Common myeloid progenitor, CD34-positive (primary cell): Measurements from ENCODE around the gene IGF1R.
A peak's percentile ranks its signal among the peaks of the same experiment; 100 is the strongest.

Experiments
- CTCF ChIA-PET: fragments of 350-600 bp; sonication (Branson Sonifier 250); formaldehyde crosslinking; loops from one replicate; lab custom pipeline; 2021; ENCODE audit warnings: antibody characterized with exemption; lab: Charles Lee
- POLR2A ChIA-PET: fragments of 350-600 bp; sonication (Branson Sonifier 250); formaldehyde crosslinking; loops from one replicate; lab custom pipeline; 2021; ENCODE audit warnings: antibody characterized with exemption; lab: Charles Lee
- DNase-seq, 3 donors: peaks; one replicate each; pipeline versions ENCODE4 v3.0.0 to v3.0.0-alpha.2; 2013
- H3K27ac ChIP-seq, 2 experiments: 1 replicate in 1 of 2; 2 replicates in 1 of 2; pipeline ENCODE4 v1.7.0; 2013; ENCODE audit warnings: inconsistent platforms in 2 of 2, low read length in 2 of 2, mild to moderate bottlenecking in 2 of 2, low read depth in 1 of 2, moderate library complexity in 1 of 2; ENCODE audit not compliant: severe bottlenecking in 2 of 2, insufficient read depth in 1 of 2, poor library complexity in 1 of 2
- H3K27me3 ChIP-seq, 5 experiments: replicated peaks in 2 of 5; 1 replicate in 3 of 5; 2 replicates in 2 of 5; pipeline versions ENCODE4 v1.6.1 to v1.7.0; 2013; ENCODE audit warnings: low read length in 4 of 5, mild to moderate bottlenecking in 2 of 5, moderate library complexity in 2 of 5, inconsistent platforms in 1 of 5; ENCODE audit not compliant: insufficient read depth in 5 of 5, control insufficient read depth in 4 of 5
- H3K36me3 ChIP-seq, 4 experiments: 1 replicate in 2 of 4; 2 replicates in 2 of 4; pipeline versions ENCODE4 v1.6.1 to v1.7.0; 2013; ENCODE audit warnings: low read length in 3 of 4, control low read depth in 1 of 4, mild to moderate bottlenecking in 1 of 4; ENCODE audit not compliant: control insufficient read depth in 4 of 4, insufficient read depth in 4 of 4
- H3K4me1 ChIP-seq, 4 experiments: 1 replicate in 3 of 4; 2 replicates in 1 of 4; pipeline versions ENCODE4 v1.6.1 to v1.7.1; 2013; ENCODE audit warnings: low read length in 3 of 4, mild to moderate bottlenecking in 3 of 4, control low read depth in 1 of 4, inconsistent platforms in 1 of 4, moderate library complexity in 1 of 4; ENCODE audit not compliant: control insufficient read depth in 4 of 4, insufficient read depth in 4 of 4; ENCODE audit errors: control extremely low read depth in 1 of 4
- H3K4me3 ChIP-seq, 7 experiments: 1 replicate in 4 of 7; 2 replicates in 3 of 7; pipeline versions ENCODE4 v1.5.1 to v1.7.0; 2013; ENCODE audit warnings: mild to moderate bottlenecking in 7 of 7, low read length in 6 of 7, moderate library complexity in 6 of 7, inconsistent platforms in 2 of 7, low read depth in 2 of 7, control low read depth in 1 of 7; ENCODE audit not compliant: insufficient read depth in 4 of 7, control insufficient read depth in 1 of 7; ENCODE audit errors: extremely low read depth in 1 of 7
- H3K9me3 ChIP-seq, 5 experiments: 1 replicate in 4 of 5; 2 replicates in 1 of 5; pipeline versions ENCODE4 v1.6.1 to v1.7.1; 2013; ENCODE audit warnings: low read length in 4 of 5, mild to moderate bottlenecking in 2 of 5, inconsistent platforms in 1 of 5, low read depth in 1 of 5, moderate library complexity in 1 of 5; ENCODE audit not compliant: control insufficient read depth in 4 of 5, insufficient read depth in 2 of 5; ENCODE audit errors: control extremely low read depth in 1 of 5
- WGBS: methylation state at CpG from one replicate; pipeline ENCODE4 v1.1.5; 2013; ENCODE audit not compliant: insufficient coverage; 5-methylcytosine and 5-hydroxymethylcytosine counted together

Gene IGF1R

DNA sequence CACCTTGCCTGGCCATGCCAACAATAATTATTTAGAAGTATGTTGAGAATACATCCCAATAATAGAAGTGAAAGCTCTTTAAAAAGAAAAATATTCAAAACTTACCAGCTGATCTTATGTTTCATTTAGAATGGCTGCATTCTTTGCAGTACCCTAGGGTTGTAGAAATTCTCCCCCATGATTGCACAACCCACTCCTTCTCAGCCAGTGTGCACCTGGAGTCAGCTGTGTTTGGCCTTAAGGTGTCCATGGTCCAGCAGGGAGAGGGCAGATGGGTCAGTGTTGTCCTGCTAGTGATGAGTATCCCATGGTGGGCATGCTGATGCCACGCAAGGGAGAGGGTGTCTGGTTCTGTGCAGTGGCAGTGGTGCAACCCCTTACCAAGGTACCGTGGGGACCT lies 117.3 kb downstream of the IGF1R start:
- ChIA-PET POLR2A (no interaction called here), CTCF (interaction anchor here (1.1 to 3.2 kb wide), 2 partner anchors 12 to 14 kb away, joined by 3 to 9 read pairs; no protein-coding TSS in a partner anchor)
- 100% methylated on average over 1 of the region's 2 CpGs for WGBS
- no peaks in the 10 kb centered on the region for H3K36me3 ChIP-seq
- H3K4me3 ChIP-seq: no peak overlapping the region
- H3K27ac ChIP-seq: no peak overlapping the region
- no peaks in the 10 kb centered on the region for H3K9me3 ChIP-seq
- H3K4me1 ChIP-seq: peaks cover 0 to 6% (median 3%) of the 10 kb centered on the region in 4 experiments
- H3K27me3 ChIP-seq: no peaks in the 10 kb centered on the region
- DNase-seq: no peak

DNA sequence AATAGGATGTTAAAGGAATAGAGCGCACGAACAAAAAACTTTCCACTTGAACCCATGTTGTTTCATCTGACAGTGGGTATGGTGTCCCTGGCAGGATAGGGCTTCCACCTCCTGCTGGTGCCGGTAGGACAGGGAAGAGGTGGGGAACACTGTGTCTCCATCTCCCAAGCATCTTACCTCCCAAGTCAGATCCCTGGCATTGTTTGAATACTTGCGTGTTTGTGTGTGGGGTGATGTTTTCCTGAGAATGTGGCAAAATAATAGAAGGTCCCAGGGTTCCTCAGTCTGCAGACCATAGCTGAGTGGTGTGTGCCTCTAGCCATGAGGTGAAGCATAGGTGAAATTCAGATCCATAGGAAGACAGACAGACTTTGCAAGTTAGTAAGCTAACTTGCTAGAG lies 119.4 kb downstream of the IGF1R start:
- POLR2A ChIA-PET: no interaction called here
- 100% methylated on average over 2 of the region's 4 CpGs for WGBS

DNA sequence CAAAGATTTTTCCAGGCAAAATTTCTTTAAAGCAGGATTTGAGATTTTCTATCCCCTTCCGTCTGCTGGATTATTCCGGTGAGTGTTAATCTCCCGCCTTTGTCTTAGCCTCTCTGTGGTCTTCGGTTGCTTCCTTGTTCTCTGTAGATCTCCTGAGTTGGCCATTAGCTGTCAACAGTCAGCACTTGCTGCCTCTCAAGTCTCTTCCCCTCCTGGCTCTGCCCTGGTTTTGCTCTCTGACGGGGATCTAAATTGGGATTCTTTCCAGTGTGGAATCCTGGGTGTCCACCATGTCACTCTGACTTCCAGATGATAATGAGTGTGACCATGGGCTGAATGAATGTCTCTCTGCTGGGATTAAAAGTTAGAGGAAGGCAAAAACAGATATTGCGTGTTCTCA lies 121.5 kb downstream of the IGF1R start:
- ChIA-PET POLR2A (no interaction called here), CTCF (interaction anchor here (1.3 to 2.0 kb wide), 3 partner anchors 10 to 18 kb away, joined by 4 to 8 read pairs (median 7); no protein-coding TSS in a partner anchor)
- Histone ChIP-seq H3K9me3 (no peaks in the 10 kb centered on the region), H3K27ac (no peak overlapping the region), H3K27me3 (no peaks in the 10 kb centered on the region), H3K4me3 (no peak overlapping the region), H3K36me3 (no peaks in the 10 kb centered on the region), H3K4me1 (peaks cover 0 to 11% (median 4%) of the 10 kb centered on the region in 4 experiments)
- 23% methylated on average over 5 of the region's 6 CpGs for WGBS
- DNase-seq: peak in 1 of 3 donors; percentile 38

More for the DNA sequence above, 119.4 kb downstream of the IGF1R start:
- H3K4me3 ChIP-seq: no peak overlapping the region
- DNase-seq: no peak
- H3K4me1 ChIP-seq: peaks cover 0 to 12% (median 4%) of the 10 kb centered on the region in 4 experiments
- CTCF ChIA-PET: interaction anchor here (1.2 to 1.6 kb wide), 3 partner anchors 10 to 109 kb away, joined by 3 to 6 read pairs (median 5); no protein-coding TSS in a partner anchor
- no peaks in the 10 kb centered on the region for H3K9me3 ChIP-seq
- H3K27me3 ChIP-seq: no peaks in the 10 kb centered on the region
- H3K36me3 ChIP-seq: no peaks in the 10 kb centered on the region
- H3K27ac ChIP-seq: no peak overlapping the region

DNA sequence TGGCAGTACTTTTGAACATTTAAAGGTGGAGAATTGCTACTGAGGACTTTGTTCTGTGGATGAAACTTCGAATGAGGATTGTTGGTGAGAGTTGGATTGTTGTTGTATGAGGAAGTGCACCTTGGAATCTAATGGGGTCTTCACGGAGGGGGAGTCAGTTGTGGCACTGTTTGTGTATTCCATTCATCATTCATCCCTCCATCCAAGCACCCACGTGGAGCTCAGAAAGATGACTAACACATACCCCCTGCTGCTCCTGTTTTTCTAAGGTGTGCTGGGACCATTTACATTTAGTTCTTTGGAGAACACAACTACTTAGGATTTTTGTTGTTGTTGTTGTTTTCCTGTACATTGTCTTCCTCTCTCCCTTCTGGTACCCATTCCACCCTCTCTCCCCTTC lies 122.6 kb downstream of the IGF1R start:
- H3K36me3 ChIP-seq: no peaks in the 10 kb centered on the region
- POLR2A ChIA-PET: no interaction called here
- H3K27ac ChIP-seq: no peak overlapping the region
- H3K9me3 ChIP-seq: no peaks in the 10 kb centered on the region
- H3K27me3 ChIP-seq: no peaks in the 10 kb centered on the region
- no peak for DNase-seq
- peaks cover 0 to 16% (median 7%) of the 10 kb centered on the region in 4 experiments for H3K4me1 ChIP-seq
- WGBS: no CpG with 5 or more reads among the region's 3 CpGs
- no peak overlapping the region for H3K4me3 ChIP-seq
- CTCF ChIA-PET: interaction anchor here (0.6 to 2.1 kb wide), 9 partner anchors 9 to 393 kb away, joined by 3 to 8 read pairs (median 4); no protein-coding TSS in a partner anchor

DNA sequence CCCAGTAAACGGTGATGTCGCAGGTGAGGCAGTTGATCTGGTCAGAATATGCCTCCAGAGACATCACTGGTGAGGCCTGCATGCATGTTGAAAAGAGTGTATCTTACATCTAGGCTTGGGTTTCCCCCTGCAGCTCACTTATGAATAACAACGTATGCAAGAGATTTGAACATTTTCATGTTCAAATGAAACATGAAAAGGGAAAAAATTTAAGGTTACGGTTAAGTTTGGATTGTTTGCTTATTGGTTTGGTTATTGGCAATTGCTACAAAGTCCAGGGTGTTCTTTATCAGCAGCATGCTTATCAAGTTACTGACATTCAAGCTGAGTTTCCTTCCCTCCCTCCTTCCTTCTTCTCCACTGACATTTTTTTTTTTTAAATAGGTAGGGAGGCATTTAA lies 123.2 kb downstream of the IGF1R start:
- ChIA-PET CTCF (interaction anchor here (0.6 to 2.1 kb wide), 9 partner anchors 8 to 394 kb away, joined by 3 to 8 read pairs (median 3); no protein-coding TSS in a partner anchor), POLR2A (no interaction called here)
- Histone ChIP-seq H3K4me1 (peaks cover 2 to 20% (median 9%) of the 10 kb centered on the region in 4 experiments), H3K4me3 (no peak overlapping the region), H3K27me3 (no peaks in the 10 kb centered on the region), H3K27ac (no peak overlapping the region), H3K36me3 (no peaks in the 10 kb centered on the region), H3K9me3 (no peaks in the 10 kb centered on the region)
- 33% methylated on average over 1 of the region's 4 CpGs for WGBS
- DNase-seq: peak in 1 of 3 donors; percentile 43

DNA sequence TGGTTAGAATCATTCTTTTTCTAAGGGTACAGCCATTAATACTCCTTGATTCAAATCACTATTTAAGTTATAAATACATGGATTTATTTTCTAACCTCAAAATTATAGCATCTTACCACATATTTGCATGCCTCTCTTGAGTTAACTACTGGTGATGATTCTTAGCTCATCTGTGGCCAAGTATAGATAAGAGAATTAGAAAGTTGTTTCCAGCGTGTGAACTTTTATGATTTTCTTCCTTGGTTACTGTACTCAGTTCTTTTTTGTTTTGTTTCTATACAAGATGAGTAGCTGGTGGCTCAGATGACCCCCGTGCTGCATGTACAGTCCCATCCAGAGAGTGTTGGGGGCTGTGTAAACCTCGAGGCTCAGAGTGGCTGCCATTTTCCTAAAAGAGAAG lies 124.6 kb downstream of the IGF1R start:
- no peak overlapping the region for H3K4me3 ChIP-seq
- H3K27me3 ChIP-seq: no peaks in the 10 kb centered on the region
- no peaks in the 10 kb centered on the region for H3K9me3 ChIP-seq
- ChIA-PET POLR2A (no interaction called here), CTCF (interaction anchor here (1.0 to 2.1 kb wide), 5 partner anchors 9 to 125 kb away, joined by 3 to 8 read pairs (median 4); no protein-coding TSS in a partner anchor)
- no peaks in the 10 kb centered on the region for H3K36me3 ChIP-seq
- DNase-seq: no peak
- H3K4me1 ChIP-seq: peaks cover 6 to 34% (median 17%) of the 10 kb centered on the region in 4 experiments
- 73% methylated on average over 2 of the region's 3 CpGs for WGBS
- H3K27ac ChIP-seq: no peak overlapping the region

DNA sequence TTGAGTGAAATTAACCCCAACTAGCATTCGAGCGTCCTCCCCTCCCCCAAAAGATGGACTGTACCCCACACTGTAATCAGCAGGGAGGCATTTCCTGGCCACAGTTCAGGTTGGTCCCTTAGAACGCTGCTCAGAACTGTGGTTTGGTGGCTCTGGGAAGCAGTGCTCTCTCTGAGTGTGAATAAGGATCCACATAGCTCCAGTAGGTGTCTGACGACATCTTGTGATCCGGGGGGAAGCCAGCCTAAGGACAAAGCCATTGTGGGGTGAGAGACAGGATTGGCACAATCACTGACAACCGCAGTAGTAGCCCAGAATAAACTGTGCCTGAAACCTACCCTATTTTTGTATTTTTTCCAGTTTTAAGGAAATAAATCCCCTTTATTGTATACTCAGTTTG lies 125.3 kb downstream of the IGF1R start:
- Histone ChIP-seq H3K9me3 (no peaks in the 10 kb centered on the region), H3K4me1 (peaks cover 6 to 40% (median 17%) of the 10 kb centered on the region in 4 experiments), H3K4me3 (no peak overlapping the region), H3K27ac (no peak overlapping the region), H3K36me3 (no peaks in the 10 kb centered on the region), H3K27me3 (no peaks in the 10 kb centered on the region)
- POLR2A ChIA-PET: no interaction called here
- CTCF ChIA-PET: interaction anchor here (1.0 to 2.0 kb wide), 4 partner anchors 10 to 127 kb away, joined by 3 to 8 read pairs (median 4); no protein-coding TSS in a partner anchor
- no peak for DNase-seq
- WGBS: 100% methylated on average over 2 of the region's 6 CpGs
